Activated CD8-positive, alpha-beta T cell treated with anti-CD3 and anti-CD28 coated beads for 36 hours (primary cell): ENCODE results near the gene IRF1. TPM values are rescaled to one million over a fixed set of nuclear protein-coding genes. Genes with fewer than 3 reads are reported as not detected.
"Not testable (repeated sequence)": the region's sequence is repeated elsewhere in the genome, so short reads cannot be mapped to it uniquely, and the experiment has no call there.

Source experiments
- ATAC-seq: fragments of 200-7000 bp; cut with Tn5 transposase; one replicate; pipeline ENCODE4 v1.10.0; 2021; ENCODE audit warnings: mild to moderate bottlenecking, moderate library complexity
- CTCF ChIA-PET: fragments of 350-600 bp; sonication (Branson Sonifier 250); formaldehyde crosslinking; loops from one replicate; lab custom pipeline; 2021; ENCODE audit warnings: antibody characterized with exemption; lab: Charles Lee
- POLR2A ChIA-PET: fragments of 350-600 bp; sonication (Branson Sonifier 250); formaldehyde crosslinking; loops from one replicate; lab custom pipeline; 2021; ENCODE audit warnings: antibody characterized with exemption; lab: Charles Lee
- DNase-seq: peaks from one replicate; pipeline ENCODE4 v3.0.0-alpha.2; 2020
- H3K27ac Mint-ChIP-seq: one replicate; pipeline ENCODE4 v1.8.0; 2021; ENCODE audit warnings: mild to moderate bottlenecking, mixed read lengths
- H3K27me3 Mint-ChIP-seq: one replicate; pipeline ENCODE4 v1.8.0; 2021; ENCODE audit warnings: mixed read lengths
- H3K36me3 Mint-ChIP-seq: one replicate; pipeline ENCODE4 v1.8.0; 2021; ENCODE audit warnings: low read depth, mixed read lengths
- H3K4me1 Mint-ChIP-seq: one replicate; pipeline ENCODE4 v1.8.0; 2021; ENCODE audit warnings: low read depth, mixed read lengths
- H3K4me3 Mint-ChIP-seq: one replicate; pipeline ENCODE4 v1.8.0; 2021; ENCODE audit warnings: mild to moderate bottlenecking, moderate library complexity, mixed read lengths
- H3K9me3 Mint-ChIP-seq: one replicate; pipeline ENCODE4 v1.8.0; 2021; ENCODE audit warnings: mixed read lengths
- intact Hi-C: fragments of 100-400 bp; cut with micrococcal nuclease; formaldehyde crosslinking; loops from one replicate; pipeline ENCODE4 v1.10.0; 2022
- total RNA-seq, 2 experiments: library from RNA; stranded (reverse); gene quantifications; one replicate each; pipeline ENCODE4 v1.2.3, GENCODE V29; 2021
- TF ChIP-seq, protein P1 (sequence below): fragments of 200-600 bp; IDR thresholded peaks from one replicate; pipeline ENCODE4 v1.8.0; 2022; ENCODE audit warnings: antibody characterized with exemption, mild to moderate bottlenecking

Gene IRF1
- total RNA-seq, 2 experiments from 2014 or later, result 121 to 128 TPM

DNA sequence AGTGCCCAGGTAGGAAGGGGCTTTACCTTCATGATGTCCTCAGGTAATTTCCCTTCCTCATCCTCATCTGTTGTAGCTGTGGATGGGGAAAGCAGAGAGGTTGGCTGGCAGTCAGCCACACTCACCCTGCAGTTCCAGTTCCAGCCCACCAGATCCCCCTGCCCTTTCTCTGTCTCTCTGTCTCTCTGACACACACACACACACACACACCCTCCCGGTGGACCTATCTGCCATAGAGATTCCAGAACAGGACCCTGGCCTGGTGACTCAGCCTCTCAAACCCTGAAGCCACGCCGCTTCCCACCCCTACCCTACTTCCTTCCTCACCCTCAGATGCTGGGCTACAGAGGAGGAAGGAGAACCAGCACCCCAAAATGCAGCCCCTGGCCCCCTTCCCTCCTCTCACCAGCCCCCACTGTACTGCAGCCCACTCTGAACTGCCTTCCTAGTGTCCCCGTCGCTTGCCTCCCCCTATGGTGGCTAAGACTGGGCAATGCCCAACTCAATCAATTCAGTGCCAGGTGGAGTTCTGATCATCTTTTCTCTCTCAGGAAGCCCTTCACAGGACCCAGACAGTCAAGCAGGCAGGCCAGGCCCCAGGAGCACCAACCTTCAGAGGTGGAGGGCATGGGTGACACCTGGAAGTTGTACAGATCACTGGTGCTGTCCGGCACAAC lies 4.8 kb downstream of the IRF1 start:
- Mint-ChIP-seq H3K4me1 (peaks cover 59% of the 10 kb centered on the region), H3K9me3 (no peaks in the 10 kb centered on the region), H3K36me3 (peaks cover 73% of the 10 kb centered on the region), H3K27ac (peak overlapping the region; percentile 90), H3K27me3 (no peaks in the 10 kb centered on the region), H3K4me3 (peak overlapping the region; percentile 96)
- ChIA-PET POLR2A (interaction anchor here (0.7 to 36.6 kb wide), 8 partner anchors 5 to 98 kb away, joined by 3 to 1641 read pairs (median 346); partner anchors contain the start of gene IRF1), CTCF (interaction anchor here (1.7 to 1.9 kb wide), 2 partner anchors 14 to 19 kb away, joined by 7 to 9 read pairs; no protein-coding TSS in a partner anchor)
- TF ChIP-seq, protein P1, sequence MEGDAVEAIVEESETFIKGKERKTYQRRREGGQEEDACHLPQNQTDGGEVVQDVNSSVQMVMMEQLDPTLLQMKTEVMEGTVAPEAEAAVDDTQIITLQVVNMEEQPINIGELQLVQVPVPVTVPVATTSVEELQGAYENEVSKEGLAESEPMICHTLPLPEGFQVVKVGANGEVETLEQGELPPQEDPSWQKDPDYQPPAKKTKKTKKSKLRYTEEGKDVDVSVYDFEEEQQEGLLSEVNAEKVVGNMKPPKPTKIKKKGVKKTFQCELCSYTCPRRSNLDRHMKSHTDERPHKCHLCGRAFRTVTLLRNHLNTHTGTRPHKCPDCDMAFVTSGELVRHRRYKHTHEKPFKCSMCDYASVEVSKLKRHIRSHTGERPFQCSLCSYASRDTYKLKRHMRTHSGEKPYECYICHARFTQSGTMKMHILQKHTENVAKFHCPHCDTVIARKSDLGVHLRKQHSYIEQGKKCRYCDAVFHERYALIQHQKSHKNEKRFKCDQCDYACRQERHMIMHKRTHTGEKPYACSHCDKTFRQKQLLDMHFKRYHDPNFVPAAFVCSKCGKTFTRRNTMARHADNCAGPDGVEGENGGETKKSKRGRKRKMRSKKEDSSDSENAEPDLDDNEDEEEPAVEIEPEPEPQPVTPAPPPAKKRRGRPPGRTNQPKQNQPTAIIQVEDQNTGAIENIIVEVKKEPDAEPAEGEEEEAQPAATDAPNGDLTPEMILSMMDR, result no peak
- ATAC-seq (no peak), DNase-seq (peak; percentile 45)
- intact Hi-C loops, result no loop called here

DNA sequence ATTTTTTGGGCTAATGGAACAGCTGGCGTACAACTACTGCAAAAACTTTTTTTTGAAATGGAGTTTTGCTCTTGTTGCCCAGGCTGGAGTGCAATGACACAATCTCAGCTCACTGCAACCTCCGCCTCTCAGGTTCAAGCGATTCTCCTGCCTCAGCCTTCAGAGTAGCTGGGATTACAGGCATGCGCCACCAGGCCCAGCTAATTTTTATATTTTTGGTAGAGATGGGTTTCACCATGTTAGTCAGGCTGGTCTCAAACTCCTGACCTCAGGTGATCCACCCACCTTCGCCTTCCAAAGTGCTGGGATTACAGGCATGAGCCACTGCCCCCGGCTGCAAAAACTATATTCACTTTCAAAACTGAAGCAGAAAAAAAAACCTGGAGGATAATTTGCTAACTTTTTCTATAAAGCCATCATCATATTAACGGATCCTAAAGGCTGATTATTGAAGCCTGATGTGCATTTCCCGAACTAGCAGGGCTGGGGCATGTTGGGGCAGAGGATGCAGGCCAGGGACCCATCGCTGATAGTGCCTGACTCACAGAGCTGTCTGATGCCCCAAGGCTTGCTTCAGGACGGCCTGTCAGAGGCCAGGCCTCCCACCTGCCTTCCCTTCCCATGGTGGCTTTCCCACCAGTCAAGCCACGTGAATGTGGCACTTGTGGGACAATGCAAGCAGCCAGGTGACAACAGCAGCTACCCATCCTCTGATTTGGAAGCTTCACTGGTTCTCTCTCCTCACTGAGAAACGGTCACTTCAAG lies 5.5 kb downstream of the IRF1 start:
- POLR2A ChIA-PET, result interaction anchor here (0.7 to 36.6 kb wide), 10 partner anchors 6 to 1268 kb away, joined by 3 to 1641 read pairs (median 214); partner anchors contain the start of gene IRF1
- Mint-ChIP-seq H3K36me3 (peaks cover 73% of the 10 kb centered on the region), H3K27ac (peak overlapping the region; percentile 90), H3K4me1 (peaks cover 62% of the 10 kb centered on the region), H3K4me3 (peak overlapping the region; percentile 96)
- CTCF ChIA-PET, result interaction anchor here (1.1 to 2.1 kb wide), 6 partner anchors 14 to 99 kb away, joined by 4 to 7 read pairs (median 6); no protein-coding TSS in a partner anchor
- H3K9me3 Mint-ChIP-seq, DNase-seq, H3K27me3 Mint-ChIP-seq, ATAC-seq, intact Hi-C loops: not testable (repeated sequence)

DNA sequence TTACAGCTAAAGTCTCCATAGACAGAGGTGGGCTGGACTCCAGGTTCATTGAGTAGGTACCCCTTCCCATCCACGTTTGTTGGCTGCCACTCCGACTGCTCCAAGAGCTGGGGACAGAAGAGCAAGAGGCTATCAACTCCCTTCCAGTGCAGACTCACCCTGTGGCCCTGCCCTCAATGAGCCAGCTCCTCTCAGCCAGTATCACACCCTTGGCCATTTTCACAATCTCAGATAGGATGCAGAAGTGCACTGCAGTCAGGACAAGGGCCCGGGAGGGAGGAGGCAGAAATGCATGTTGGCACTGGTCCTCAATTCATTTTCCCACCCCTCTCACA lies 6.2 kb downstream of the IRF1 start:
- Mint-ChIP-seq H3K4me1 (peaks cover 69% of the 10 kb centered on the region), H3K27me3 (no peaks in the 10 kb centered on the region), H3K36me3 (peaks cover 66% of the 10 kb centered on the region), H3K27ac (peak overlapping the region; percentile 90), H3K4me3 (peak overlapping the region; percentile 96), H3K9me3 (no peaks in the 10 kb centered on the region)
- ChIA-PET POLR2A (interaction anchor here (0.7 to 36.6 kb wide), 12 partner anchors 7 to 1267 kb away, joined by 3 to 1641 read pairs (median 72); partner anchors contain the start of gene IRF1), CTCF (interaction anchor here (1.1 to 2.1 kb wide), 7 partner anchors 13 to 98 kb away, joined by 3 to 7 read pairs (median 6); no protein-coding TSS in a partner anchor)
- DNase-seq (no peak), ATAC-seq (no peak)
- intact Hi-C loops, result no loop called here
- TF ChIP-seq, protein P1, result no peak

DNA sequence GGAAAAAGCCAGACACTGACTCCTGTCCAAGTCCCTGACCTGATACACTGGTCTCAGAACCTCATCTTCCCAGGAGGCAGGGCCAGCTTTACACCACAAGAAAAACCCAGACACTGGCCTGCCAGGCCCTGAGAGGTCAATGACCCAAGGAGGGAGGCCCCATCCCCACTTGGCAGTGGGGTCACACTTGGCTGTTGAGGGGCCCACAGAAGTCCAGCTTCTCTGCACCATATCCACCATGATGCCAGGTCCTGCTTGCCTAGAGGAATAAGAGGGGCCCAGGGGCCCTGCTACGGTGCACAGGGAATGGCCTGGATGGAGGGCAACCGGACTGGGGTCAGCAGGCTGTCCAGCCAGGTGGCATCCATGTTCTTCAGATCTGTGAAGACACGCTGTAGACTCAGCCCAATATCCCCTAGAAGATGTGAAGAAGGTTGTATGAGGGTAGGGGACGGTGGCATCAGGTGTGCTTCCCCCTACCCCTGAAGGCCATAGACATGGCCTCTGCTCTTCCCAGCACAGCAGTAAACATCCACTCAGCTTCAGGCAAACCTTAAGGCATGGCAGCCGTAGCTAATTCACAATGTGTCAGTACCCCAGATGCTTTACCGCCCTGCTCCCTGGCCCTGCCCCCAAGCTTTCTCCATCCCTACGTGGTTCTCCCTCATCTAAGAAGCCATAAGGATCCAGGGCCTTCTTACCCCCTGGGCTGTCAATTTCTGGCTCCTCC lies 6.7 kb downstream of the IRF1 start:
- peak overlapping the region; percentile 90 for H3K27ac Mint-ChIP-seq
- ATAC-seq (no peak), DNase-seq (no peak)
- peaks cover 74% of the 10 kb centered on the region for H3K4me1 Mint-ChIP-seq
- intact Hi-C loops, result no loop called here
- ChIA-PET CTCF (interaction anchor here (1.1 to 2.1 kb wide), 7 partner anchors 13 to 97 kb away, joined by 3 to 6 read pairs (median 4); no protein-coding TSS in a partner anchor), POLR2A (interaction anchor here (0.8 to 36.6 kb wide), 12 partner anchors 7 to 190 kb away, joined by 3 to 1641 read pairs (median 72); partner anchors contain the start of gene IRF1)
- no peaks in the 10 kb centered on the region for H3K27me3 Mint-ChIP-seq
- H3K4me3 Mint-ChIP-seq, result peak overlapping the region; percentile 96
- TF ChIP-seq, protein P1, result no peak
- H3K9me3 Mint-ChIP-seq, result no peaks in the 10 kb centered on the region
- H3K36me3 Mint-ChIP-seq, result peaks cover 61% of the 10 kb centered on the region

DNA sequence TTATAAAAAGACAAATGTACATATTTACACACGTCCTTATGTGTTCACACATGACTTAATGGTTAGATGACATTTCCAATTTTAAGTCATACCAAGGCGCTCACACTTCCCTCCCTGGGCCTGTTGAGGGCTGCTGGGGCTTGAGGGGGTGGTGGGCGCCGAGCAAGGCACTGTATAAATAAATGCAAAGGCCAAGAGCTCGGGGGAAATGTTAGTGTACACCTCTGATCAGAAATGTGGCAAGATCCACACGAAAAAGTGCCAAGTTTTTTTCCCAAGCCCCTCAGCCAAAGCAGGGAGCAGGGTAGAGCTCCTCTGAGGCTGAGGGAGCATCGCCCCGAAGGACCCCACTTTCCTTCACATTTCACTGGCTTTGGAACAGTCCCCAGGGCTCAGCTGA lies 7.5 kb downstream of the IRF1 start:
- CTCF ChIA-PET, result interaction anchor here (0.7 to 2.1 kb wide), 6 partner anchors 12 to 381 kb away, joined by 3 to 6 read pairs (median 4); no protein-coding TSS in a partner anchor
- POLR2A ChIA-PET, result interaction anchor here (0.7 to 36.6 kb wide), 12 partner anchors 7 to 189 kb away, joined by 3 to 1641 read pairs (median 72); partner anchors contain the start of gene IRF1
- Mint-ChIP-seq H3K4me1 (peaks cover 80% of the 10 kb centered on the region), H3K27ac (peak overlapping the region; percentile 90), H3K9me3 (no peaks in the 10 kb centered on the region), H3K36me3 (peaks cover 54% of the 10 kb centered on the region), H3K27me3 (no peaks in the 10 kb centered on the region), H3K4me3 (no peak overlapping the region)
- TF ChIP-seq, protein P1, result no peak
- intact Hi-C loops, result no loop called here
- ATAC-seq, result no peak
- peak; percentile 26 for DNase-seq
